ENCODE results near the gene ARPC5L.

ARPC5L gene

GRCh38 chr9:124868511-124869465 lies 6.9 kb downstream of the ARPC5L start:
- peak; percentile 44 for DNase-seq

DNA sequence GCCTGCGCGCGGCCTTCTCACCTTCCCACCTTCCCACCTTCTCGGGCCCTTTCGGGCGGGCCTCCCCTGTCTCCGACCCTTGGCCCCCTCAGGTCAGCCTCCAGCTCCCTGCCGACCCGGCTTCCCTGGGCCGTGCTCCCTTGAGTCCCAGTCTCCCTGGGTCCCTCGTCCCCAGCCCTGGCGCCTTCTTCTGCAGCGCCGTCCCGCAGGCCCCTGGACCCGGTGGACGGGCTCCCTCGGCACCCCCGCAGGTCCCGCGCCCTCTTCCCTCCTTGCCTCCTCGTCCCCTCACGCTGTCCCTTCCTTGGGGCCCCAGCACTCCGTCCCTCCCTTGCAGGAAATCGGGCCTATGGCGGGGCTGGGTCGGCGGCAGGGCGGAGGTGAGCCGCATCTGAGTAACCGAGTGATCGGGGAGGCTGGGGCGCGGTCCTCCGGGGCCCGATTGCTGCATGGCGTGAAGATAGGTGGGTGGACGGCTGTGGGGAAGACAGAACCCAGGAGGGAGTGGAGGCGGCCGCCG lies 7.6 kb downstream of the ARPC5L start:
- DNase-seq = no peak

DNA sequence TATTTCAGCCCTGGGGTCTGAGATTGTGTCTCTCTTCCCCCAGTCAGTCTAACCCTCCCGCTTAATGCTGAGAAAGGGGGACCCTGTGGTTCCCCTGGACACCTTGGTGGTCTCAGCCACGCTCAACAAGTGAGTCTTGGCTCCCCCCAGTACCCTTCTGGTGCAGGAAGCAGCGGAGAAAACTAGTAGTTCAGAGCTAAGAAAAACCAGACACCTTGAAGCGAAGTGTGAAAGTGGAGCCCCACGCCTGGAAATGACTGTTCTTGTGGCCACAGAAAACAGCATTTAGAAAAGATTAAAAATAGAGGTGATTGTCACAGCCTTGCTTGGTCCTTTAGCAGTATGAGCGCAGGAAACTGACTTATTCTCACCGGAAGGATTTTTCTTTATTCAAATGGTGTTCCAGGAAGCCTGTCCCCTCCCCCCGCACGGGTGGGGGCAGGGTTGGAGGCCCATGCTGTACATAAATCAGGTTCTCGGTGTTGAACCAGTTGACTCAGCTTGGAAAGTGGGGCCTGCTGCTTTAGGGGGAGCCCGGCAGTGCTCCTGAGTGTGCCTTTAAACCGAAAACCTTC lies 8.1 kb downstream of the ARPC5L start:
- no peak for DNase-seq

- DNase-seq = no peak
These were observed 8.8 kb downstream of the ARPC5L start for GRCh38 chr9:124870723-124871122.

- DNase-seq = no peak
These were observed 9.2 kb downstream of the ARPC5L start for GRCh38 chr9:124871156-124871561.

- DNase-seq = no peak
These were observed 11.7 kb downstream of the ARPC5L start for GRCh38 chr9:124873664-124874063.

GRCh38 chr9:124875501-124875900 lies 13.6 kb downstream of the ARPC5L start:
- DNase-seq = no peak

- DNase-seq = no peak
These were observed 15.3 kb downstream of the ARPC5L start for GRCh38 chr9:124877021-124877782.

DNA sequence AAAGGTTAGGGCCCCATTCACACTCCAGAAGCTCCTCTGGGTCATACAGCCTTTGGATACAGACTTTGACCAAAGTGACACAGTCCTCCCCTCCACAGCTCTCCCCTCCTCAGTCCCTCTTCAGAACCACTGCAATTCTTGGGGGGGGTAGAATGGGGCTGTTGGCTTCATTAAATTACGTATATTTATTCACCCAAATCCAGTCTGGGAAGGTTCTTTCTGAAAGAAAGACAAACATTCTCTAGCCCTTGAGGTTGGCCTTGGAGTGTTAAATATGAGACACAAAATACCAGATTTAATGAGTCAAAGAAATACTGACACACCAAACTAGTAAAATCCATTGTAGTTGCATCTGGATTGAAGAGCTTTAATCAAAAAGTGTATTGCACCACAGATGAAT lies 16.1 kb downstream of the ARPC5L start:
- no peak for DNase-seq

- DNase-seq = no peak
These were observed 16.6 kb downstream of the ARPC5L start for GRCh38 chr9:124878518-124878917.

- no peak for DNase-seq
These were observed 17.3 kb downstream of the ARPC5L start for GRCh38 chr9:124879226-124879625.

GRCh38 chr9:124880501-124880900 lies 18.6 kb downstream of the ARPC5L start:
- no peak for DNase-seq

- DNase-seq = no peak
These were observed 19.3 kb downstream of the ARPC5L start for GRCh38 chr9:124881138-124881743.

- DNase-seq = no peak
These were observed 20.3 kb downstream of the ARPC5L start for GRCh38 chr9:124882231-124882630.

DNA sequence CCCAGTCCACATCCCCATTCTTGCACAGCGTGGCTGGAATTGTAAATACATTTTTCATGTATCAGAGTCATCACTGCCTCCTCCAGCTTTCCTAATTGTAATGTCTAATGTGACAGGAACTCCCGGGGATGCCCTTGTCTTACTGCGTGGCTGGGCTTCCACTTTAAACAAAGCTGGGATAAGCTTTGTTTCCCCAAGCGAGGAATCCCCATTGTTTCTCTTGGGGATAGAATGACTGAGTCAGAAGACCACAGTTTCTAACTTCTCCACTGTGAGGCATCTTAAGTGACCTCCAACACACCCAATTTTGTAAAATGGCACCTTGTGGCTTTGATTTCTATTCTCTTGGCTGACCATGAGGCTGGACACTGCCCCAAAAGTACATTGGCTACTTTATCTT lies 22.4 kb downstream of the ARPC5L start:
- no peak for DNase-seq

GRCh38 chr9:124885551-124885950 lies 23.6 kb downstream of the ARPC5L start:
- no peak for DNase-seq

DNA sequence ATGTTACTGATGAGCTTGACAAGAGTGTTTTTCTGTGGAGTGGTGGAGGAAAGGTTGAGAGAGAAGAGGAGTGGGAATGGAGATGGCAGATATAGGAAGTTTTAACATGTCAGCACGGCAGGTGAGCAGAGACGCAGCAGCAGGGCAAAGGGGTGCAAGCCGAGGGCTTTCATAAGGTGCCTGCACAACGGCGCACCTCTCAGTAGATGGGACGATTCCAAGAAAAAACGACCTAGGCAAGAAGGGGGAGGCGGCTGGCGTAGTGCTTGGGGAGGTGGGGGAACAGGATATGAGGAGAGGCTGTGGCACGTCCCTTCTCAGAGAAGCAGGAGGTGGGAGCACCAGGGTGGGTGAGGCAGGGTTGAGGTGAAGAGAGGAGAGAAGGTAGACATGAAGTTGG lies 24.5 kb downstream of the ARPC5L start:
- no peak for DNase-seq

DNA sequence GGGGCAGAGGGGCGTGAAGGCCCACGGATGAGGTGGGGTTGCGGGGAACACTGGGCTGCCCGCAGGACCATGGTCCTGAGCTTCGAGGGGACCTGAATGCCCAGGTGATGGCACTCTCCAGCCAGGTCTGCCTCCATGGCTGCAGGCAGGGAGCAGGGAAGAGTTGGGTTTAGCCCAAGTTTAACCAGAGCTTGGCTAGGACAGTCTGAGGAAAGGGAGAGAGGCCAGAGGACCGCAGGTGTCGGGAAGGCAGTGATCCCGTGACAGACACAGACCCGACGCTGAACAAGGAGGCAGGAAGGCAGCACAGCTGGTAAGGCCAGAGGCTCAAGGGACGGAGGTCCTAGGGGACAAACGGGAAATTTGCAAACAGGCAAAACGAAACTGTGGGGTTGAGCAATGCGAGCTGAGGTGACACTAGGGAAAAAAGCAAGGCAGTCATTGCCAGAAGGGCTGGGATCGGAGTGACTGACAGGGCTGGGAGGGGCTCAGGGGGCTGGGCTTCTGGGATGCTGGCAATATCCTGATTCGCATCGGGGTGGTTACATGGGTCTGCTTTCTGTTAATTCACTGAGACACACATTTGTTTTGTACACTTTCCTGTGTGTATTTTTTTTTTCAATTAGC lies 25.0 kb downstream of the ARPC5L start:
- DNase-seq = no peak

DNA sequence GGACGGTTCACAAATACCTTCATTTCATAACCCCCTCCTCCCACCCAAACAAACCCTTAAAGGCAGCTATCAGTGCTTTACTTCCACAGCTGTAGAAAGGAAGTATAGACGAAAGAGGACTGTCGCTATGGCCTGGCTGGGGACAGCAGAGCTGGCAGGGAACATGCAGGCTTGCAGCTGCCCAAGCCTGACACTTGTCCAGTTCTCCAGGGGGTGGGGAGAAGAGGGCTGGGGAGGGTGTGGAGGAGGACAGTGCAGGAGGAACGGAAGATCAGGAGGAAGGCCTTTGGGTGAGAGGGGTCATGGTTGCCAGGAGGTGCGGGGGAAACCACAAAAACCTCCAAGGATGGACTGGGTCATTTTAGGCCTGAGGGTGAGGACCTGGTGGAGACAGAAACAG lies 25.9 kb downstream of the ARPC5L start:
- DNase-seq = no peak

DNA sequence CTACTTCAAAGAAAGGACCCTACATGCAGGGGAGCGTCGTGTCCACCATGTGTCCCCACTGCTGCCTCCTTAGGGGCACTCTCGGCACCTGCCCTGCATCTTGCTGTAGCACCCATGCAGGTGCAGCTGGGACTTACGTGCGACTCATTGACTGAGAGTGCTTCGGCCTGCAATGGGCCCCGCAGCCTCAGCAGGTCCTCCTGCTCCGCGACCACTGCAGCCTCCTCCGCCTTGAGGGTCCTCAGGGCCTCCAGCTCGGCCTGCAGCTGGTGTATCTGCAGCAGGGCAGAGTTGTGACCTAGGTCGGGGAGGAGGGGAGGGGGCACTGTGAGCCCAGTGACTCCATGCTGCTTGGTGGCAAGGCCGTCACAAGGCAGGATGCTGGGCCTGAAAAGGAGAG lies 27.1 kb downstream of the ARPC5L start:
- DNase-seq = no peak

DNA sequence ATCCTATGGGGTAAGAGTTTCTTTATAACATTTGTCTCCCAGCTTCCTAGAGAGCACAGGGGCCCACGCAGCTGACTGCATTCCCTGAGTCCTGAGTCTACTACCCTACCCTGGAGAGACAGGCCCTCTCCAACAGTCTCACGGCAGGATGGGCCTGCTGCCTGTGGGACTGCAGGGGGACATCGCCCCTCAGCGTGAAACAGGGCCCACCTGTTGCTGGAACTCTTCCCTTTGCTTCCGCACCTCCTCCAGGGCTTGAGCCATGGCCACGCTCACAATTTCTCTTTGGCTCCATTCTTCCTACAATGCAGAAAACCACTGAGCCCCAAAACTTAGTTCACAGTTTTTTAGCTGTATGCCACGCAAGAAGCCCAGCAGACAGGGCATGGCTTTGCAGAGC lies 28.2 kb downstream of the ARPC5L start:
- no peak for DNase-seq

DNA sequence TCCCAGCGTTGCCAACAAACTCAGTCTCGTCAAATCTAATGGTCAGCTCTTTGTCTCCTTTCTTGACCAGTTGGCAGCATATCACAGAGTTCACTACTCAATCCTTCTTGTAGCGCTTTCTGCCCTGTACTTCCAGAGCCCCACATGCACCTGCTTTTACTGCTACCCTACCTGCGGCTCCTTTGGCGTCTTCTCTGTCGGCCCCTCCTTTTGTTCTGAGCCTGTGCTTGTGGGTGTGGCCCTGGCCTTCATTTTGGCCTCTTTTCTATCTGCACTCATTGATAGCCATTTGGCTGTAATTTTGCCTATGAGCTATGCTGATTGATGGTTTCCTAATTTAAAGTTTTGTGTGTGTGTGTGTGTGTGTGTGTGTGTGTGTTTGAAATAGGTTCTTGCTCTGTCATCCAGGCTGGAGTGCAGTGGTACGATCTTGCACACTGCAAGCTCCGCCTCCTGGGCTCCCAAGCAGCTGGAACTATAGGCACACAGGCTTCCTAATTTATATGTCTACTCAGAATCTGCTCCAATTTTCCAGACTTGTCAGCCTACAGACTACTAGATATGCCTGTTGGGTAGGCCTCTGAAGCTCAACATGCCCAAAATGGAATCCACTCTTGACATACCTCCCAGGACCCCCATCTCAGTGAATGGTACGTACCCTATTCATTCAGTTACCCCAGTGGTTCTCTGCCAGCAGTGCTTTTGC lies 32.3 kb downstream of the ARPC5L start:
- no peak for DNase-seq

Measured in NCI-H748 treated with DMSO at 0.1 percent for 48 hours (cell line).